Measurements from ENCODE around the gene PYGM.

DNA sequence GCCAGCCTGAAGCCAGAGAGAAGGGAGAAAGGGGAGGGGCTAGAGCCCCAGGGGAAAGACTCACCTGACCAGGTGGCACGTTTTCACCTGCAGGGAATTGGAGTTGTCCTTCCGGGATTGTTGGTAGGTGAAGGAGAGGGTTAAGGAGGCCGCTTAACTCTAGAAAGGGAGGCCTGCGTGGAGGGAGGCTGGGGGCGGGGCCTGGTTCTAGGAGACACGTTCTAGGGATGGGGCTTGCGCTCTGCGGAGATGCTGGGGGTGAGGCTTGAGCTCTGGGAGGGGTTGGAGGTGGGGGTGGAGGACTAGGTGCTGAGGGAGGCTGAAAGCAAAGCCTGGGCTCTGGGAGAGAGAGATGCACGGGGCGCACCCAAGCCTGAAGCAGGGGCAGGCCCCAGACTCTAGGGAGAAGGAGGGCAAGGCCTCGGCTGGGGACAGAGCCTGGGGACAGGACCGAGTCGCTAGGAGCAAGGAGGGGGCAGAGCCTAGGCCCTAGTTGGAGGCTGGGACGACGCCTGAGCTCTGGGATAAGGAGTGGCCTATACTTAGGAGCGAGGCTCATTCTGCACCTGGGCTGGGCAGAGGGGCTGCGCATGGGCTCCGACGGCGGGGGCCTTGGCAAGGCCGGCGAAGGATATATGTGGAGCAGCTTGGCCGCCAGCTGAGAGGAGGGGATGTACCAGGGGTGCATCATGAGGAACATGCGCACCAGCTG is 18.2 kb downstream of the PYGM start:
- no peak for TF ChIP-seq CEBPB (IDR thresholded peaks at IDR 0.05)
- TF ChIP-seq, protein P1, sequence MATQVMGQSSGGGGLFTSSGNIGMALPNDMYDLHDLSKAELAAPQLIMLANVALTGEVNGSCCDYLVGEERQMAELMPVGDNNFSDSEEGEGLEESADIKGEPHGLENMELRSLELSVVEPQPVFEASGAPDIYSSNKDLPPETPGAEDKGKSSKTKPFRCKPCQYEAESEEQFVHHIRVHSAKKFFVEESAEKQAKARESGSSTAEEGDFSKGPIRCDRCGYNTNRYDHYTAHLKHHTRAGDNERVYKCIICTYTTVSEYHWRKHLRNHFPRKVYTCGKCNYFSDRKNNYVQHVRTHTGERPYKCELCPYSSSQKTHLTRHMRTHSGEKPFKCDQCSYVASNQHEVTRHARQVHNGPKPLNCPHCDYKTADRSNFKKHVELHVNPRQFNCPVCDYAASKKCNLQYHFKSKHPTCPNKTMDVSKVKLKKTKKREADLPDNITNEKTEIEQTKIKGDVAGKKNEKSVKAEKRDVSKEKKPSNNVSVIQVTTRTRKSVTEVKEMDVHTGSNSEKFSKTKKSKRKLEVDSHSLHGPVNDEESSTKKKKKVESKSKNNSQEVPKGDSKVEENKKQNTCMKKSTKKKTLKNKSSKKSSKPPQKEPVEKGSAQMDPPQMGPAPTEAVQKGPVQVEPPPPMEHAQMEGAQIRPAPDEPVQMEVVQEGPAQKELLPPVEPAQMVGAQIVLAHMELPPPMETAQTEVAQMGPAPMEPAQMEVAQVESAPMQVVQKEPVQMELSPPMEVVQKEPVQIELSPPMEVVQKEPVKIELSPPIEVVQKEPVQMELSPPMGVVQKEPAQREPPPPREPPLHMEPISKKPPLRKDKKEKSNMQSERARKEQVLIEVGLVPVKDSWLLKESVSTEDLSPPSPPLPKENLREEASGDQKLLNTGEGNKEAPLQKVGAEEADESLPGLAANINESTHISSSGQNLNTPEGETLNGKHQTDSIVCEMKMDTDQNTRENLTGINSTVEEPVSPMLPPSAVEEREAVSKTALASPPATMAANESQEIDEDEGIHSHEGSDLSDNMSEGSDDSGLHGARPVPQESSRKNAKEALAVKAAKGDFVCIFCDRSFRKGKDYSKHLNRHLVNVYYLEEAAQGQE (IDR thresholded peaks at IDR 0.05; ENCODE audit: low read depth) = no peak
- TF ChIP-seq, protein P2, sequence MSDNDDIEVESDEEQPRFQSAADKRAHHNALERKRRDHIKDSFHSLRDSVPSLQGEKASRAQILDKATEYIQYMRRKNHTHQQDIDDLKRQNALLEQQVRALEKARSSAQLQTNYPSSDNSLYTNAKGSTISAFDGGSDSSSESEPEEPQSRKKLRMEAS (IDR thresholded peaks at IDR 0.05) = no peak
- TF ChIP-seq FOXM1 (IDR thresholded peaks at IDR 0.05; ENCODE audit: borderline replicate concordance, low read depth) = no peak
- TF ChIP-seq RAD21 (IDR thresholded peaks at IDR 0.05; ENCODE audit: low read depth) = no peak
- TF ChIP-seq EGR1 (IDR thresholded peaks at IDR 0.05) = no peak
- TF ChIP-seq CREB1 (IDR thresholded peaks at IDR 0.05; ENCODE audit: low read depth) = no peak
- no peak for TF ChIP-seq ZBTB7A (IDR thresholded peaks at IDR 0.05; ENCODE audit: low read depth)
- no peak for TF ChIP-seq EP300 (IDR thresholded peaks at IDR 0.05; ENCODE audit: borderline replicate concordance)
- no peak for TF ChIP-seq NFIC (IDR thresholded peaks at IDR 0.05)
